Measurements from ENCODE around the gene RASSF8. TPM values are rescaled to one million over a fixed set of nuclear protein-coding genes. Genes with fewer than 3 reads are reported as not detected.

Gene RASSF8
- total and polyA plus RNA-seq, 2 donors = 20.9 to 63.1 TPM

DNA sequence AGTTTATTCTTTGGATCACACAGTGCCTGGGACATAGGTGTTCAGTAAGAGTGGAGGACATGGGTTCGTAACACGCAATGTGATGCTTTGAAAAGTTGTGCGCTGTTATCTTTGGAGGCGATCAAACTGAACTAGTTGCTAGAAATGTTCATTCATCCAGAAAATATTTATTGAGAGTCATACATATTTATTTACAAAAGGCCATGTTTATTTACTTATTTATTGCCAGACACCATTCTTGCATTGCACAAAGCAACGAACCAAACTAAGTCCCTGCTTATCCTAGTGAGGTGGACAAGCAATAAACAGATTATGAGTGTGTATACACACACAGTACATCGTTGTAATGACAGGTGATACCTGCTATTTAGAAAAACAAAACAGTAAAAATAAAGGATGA, 153.8 kb downstream of the RASSF8 start:
- Histone ChIP-seq H3K4me3 (ENCODE audit: low read depth, low read length) (no peak overlapping the region), H3K27ac (ENCODE audit: low read depth) (no peak overlapping the region), H3K4me1 (ENCODE audit: insufficient read depth) (no peaks in the 10 kb centered on the region), H3K36me3 (ENCODE audit: insufficient read depth) (no peaks in the 10 kb centered on the region)
- DNase-seq (ENCODE audit: extremely low spot score) = no peak
- 77% methylated on average over 6 of the region's 6 CpGs for WGBS

DNA sequence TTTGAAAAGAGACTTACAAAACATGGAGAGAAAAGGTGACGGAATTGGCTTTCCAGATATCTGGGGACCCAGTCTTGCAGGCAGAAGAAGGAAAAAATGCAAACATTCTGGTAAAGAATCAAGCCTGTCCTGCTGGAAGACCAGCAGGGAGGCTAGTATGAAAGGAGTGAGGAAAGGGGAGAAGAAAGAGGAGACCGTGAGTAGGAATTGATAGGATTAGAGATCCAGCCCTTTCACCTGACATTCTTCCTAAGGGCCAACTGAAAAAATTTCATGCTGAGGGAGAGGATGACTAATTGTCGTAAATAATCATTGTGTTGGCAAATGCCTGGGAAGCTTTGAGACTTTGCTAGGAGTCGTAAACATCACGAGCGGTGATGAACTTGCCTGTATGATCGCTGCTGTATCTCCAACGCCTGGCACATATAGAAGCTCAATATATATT, 154.2 kb downstream of the RASSF8 start:
- WGBS = 80% methylated on average over 8 of the region's 8 CpGs

GRCh38 chr12:26113181-26113654, 154.7 kb downstream of the RASSF8 start:
- 35% methylated on average over 6 of the region's 6 CpGs for WGBS
- no peak overlapping the region for H3K27ac ChIP-seq (ENCODE audit: low read depth)
- no peaks in the 10 kb centered on the region for H3K4me1 ChIP-seq (ENCODE audit: insufficient read depth)
- no peaks in the 10 kb centered on the region for H3K36me3 ChIP-seq (ENCODE audit: insufficient read depth)
- DNase-seq (ENCODE audit: extremely low spot score) = no peak
- no peak overlapping the region for H3K4me3 ChIP-seq (ENCODE audit: low read depth, low read length)

More for the DNA sequence above, 154.2 kb downstream of the RASSF8 start:
- H3K4me3 ChIP-seq (ENCODE audit: low read depth, low read length) = no peak overlapping the region
- H3K27ac ChIP-seq (ENCODE audit: low read depth) = no peak overlapping the region
- no peaks in the 10 kb centered on the region for H3K4me1 ChIP-seq (ENCODE audit: insufficient read depth)
- DNase-seq (ENCODE audit: extremely low spot score) = no peak
- H3K36me3 ChIP-seq (ENCODE audit: insufficient read depth) = no peaks in the 10 kb centered on the region

DNA sequence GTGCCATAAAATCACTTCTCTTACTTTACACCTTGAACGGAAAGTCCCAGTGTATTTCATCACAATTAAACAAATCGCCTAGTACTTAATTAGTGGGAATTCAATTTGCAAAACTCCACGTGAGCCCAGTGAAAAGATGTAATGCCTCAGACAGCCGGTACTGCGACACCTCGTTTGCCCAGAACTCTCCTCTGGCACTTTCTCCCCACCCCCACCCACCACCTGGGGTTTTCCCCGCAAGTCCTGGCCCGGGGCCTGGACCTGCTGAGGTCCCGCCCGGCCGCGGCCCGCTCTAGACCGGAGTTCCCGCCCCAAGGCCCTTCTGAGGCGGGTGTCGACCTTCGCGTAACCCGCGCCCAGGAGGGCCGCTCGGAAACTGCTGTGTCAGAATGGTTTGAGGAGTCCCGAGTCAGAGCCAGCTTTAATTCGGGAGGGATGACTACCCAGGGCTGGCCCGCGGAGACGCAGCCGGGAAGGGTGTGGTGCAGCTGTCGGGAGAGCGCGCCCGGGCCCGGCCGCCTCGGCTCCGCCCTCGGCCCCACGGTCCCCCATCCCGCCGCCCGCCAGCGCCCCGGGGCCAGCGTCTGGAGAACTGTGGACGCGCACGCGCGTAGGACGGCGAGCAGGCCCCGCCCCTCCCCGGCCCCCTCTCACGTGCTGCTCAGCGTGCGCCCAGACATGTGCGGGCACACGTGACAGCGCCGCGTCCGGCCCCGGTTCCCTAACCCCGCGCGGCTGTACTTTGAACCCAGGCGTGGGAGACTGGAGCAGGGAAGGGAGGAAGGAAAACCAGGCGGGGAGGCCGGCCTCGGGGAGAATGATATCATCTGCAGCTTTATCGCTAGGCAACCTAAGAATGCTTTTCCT, 155.6 kb downstream of the RASSF8 start:
- WGBS = 1% methylated on average over 72 of the region's 72 CpGs
- no peak for DNase-seq (ENCODE audit: extremely low spot score)
- Histone ChIP-seq H3K36me3 (ENCODE audit: insufficient read depth) (no peaks in the 10 kb centered on the region), H3K4me3 (ENCODE audit: low read depth, low read length) (peak overlapping the region; percentile 28), H3K27ac (ENCODE audit: low read depth) (peak overlapping the region; percentile 95), H3K4me1 (ENCODE audit: insufficient read depth) (no peaks in the 10 kb centered on the region)

DNA sequence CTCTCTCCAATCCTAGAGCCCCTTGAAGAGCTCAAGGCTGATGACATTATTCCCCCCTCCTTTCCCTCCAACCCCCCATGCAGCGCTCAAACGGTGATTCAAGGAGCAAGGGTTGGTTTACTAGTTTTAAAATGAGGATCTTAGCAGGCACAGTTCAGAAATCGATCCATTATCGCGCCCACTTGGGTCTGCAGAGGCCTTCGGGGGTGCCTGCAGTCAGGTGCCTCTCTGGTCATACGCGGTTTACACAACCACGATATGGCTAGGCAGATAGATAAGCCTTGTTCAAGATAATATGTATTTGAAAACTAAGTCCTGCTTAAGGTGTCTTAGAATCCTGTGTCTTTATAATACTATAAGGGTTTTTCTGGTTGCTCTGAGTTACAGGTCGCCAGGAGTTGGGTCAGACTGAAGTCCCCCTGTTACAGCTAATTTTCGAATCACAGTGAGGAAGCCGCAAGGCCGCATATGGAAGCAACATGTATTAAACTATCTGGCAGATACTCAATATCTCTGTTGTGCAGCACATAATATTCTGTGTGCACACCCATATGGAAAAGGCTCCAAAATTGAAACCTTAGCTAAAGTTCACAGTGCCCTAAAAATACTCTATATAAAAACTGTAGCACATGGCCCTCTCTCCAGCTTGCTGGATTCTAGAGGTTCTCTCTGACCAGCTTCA, 156.4 kb downstream of the RASSF8 start:
- DNase-seq (ENCODE audit: extremely low spot score) = no peak
- no peaks in the 10 kb centered on the region for H3K4me1 ChIP-seq (ENCODE audit: insufficient read depth)
- WGBS = 32% methylated on average over 13 of the region's 13 CpGs
- no peaks in the 10 kb centered on the region for H3K36me3 ChIP-seq (ENCODE audit: insufficient read depth)
- H3K27ac ChIP-seq (ENCODE audit: low read depth) = peak overlapping the region; percentile 73
- H3K4me3 ChIP-seq (ENCODE audit: low read depth, low read length) = peak overlapping the region; percentile 28

DNA sequence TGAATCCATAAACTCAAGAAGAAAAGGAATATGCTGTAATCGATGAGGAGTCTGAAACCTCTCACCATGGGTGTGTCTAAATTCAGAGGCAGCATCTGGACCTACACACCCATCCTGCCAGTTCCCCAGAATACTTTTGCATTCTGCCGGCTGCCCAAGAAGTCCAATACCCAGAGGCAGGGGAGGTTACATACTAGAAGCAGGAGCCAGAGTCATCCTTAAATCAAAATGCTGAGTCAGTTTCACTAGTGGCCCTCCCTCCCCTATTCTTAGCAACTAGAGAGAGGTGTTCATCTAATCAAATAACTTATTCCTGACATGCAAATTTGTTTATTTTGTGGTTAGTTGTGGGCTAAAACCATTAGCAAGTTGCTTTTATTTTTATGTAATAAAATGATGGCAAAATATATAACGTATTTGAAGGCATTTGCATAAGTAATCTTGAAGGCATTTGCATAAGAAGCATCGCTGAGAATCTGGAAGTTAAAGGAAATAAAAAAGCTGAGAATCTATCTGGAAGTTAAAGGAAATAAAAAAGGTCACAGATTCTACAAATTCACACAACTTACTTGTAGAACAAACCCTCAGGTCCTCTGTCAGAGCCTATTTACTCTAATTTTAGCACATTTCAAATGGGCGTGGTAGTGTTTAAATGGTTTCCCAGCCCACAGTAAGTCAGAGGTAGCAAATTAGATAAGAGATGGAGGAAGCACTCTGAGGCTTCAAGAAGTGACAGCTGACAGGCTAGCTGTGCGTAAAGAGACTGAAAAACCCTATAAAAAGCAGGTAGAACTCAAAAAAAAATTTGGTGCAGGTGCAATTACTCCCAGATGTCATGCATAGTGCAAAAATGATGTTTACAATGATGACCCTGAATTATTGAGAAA, 158.6 kb downstream of the RASSF8 start:
- no peak overlapping the region for H3K27ac ChIP-seq (ENCODE audit: low read depth)
- DNase-seq (ENCODE audit: extremely low spot score) = no peak
- H3K4me3 ChIP-seq (ENCODE audit: low read depth, low read length) = no peak overlapping the region
- no peaks in the 10 kb centered on the region for H3K36me3 ChIP-seq (ENCODE audit: insufficient read depth)
- H3K4me1 ChIP-seq (ENCODE audit: insufficient read depth) = no peaks in the 10 kb centered on the region
- 69% methylated on average over 6 of the region's 6 CpGs for WGBS

GRCh38 chr12:26118308-26118707, 159.8 kb downstream of the RASSF8 start:
- no peak for DNase-seq (ENCODE audit: extremely low spot score)
- no peaks in the 10 kb centered on the region for H3K36me3 ChIP-seq (ENCODE audit: insufficient read depth)
- H3K27ac ChIP-seq (ENCODE audit: low read depth) = no peak overlapping the region
- H3K4me1 ChIP-seq (ENCODE audit: insufficient read depth) = no peaks in the 10 kb centered on the region
- H3K4me3 ChIP-seq (ENCODE audit: low read depth, low read length) = no peak overlapping the region
- 87% methylated on average over 4 of the region's 4 CpGs for WGBS

DNA sequence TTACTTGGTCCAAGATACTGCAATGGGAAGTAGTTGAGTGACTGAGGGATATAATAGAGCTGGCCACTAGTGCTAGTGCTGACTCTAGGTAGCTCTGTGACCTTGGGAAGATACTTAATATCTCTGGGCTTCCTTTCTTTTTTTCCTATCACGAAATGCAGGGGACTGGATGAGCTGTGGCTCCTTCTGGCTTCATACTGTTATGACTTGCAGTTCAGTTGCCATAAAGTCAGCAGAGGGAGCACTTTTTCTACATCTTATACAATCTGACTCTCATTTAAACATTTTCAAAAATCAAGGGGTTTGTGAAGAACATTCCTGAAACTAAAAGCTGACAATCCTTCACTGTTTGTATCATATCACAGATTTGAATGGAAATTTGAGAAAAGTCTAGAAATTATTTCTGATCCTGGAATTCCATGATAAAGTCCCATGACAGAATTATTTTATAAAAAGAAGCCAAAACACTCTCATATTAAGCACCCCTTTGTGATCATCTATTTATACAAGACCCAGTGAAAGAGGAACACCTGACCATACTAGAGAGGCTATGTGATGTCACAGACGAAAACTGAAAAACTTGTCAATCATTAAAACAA, 161.0 kb downstream of the RASSF8 start:
- no peaks in the 10 kb centered on the region for H3K36me3 ChIP-seq (ENCODE audit: insufficient read depth)
- no peak overlapping the region for H3K4me3 ChIP-seq (ENCODE audit: low read depth, low read length)
- no peak for DNase-seq (ENCODE audit: extremely low spot score)
- WGBS = 26% methylated on average over 2 of the region's 2 CpGs
- no peak overlapping the region for H3K27ac ChIP-seq (ENCODE audit: low read depth)
- H3K4me1 ChIP-seq (ENCODE audit: insufficient read depth) = no peaks in the 10 kb centered on the region

DNA sequence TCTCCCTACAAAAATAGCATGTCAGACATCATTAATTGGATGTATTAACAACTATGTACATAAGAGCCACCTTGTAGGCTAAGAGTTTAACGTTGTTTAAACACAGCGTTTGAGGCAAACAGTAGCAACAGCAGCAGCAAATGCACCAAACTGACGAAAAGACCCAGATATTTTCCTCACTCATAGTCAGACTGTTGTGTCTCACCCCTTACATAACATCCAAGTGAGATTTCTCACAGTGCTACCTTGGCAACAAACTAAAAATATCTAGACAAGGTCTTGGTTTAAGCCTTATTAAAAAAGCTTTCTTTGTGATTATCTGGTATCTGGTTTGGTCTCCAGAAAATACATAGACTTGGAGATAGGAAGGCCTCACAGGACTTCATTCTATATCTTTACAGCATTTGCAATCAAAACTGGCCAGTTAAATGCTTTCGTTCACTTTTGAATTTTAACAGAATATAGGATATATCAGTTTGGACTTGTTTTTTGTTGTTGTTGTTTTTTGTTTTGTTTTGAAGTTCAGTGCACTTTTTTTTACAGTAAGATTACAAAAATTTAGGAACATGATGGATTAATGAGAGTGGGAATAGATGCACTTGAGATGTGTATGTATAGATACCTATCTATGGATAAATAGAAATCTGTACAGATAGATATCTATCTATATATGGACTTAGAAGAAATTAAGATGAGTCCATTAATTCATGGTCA, 162.2 kb downstream of the RASSF8 start:
- Histone ChIP-seq H3K4me3 (ENCODE audit: low read depth, low read length) (no peak overlapping the region), H3K27ac (ENCODE audit: low read depth) (no peak overlapping the region), H3K36me3 (ENCODE audit: insufficient read depth) (no peaks in the 10 kb centered on the region), H3K4me1 (ENCODE audit: insufficient read depth) (no peaks in the 10 kb centered on the region)
- no peak for DNase-seq (ENCODE audit: extremely low spot score)
- 80% methylated on average over 4 of the region's 4 CpGs for WGBS

- DNase-seq (ENCODE audit: extremely low spot score) = no peak
- no peaks in the 10 kb centered on the region for H3K4me1 ChIP-seq (ENCODE audit: insufficient read depth)
- H3K27ac ChIP-seq (ENCODE audit: low read depth) = peak overlapping the region; percentile 98
- 48% methylated on average over 15 of the region's 15 CpGs for WGBS
- no peaks in the 10 kb centered on the region for H3K36me3 ChIP-seq (ENCODE audit: insufficient read depth)
- H3K4me3 ChIP-seq (ENCODE audit: low read depth, low read length) = peak overlapping the region; percentile 93
These were observed 163.0 kb downstream of the RASSF8 start for GRCh38 chr12:26121323-26122060.

GRCh38 chr12:26122061-26122680, 163.7 kb downstream of the RASSF8 start:
- Histone ChIP-seq H3K4me1 (ENCODE audit: insufficient read depth) (no peaks in the 10 kb centered on the region), H3K27ac (ENCODE audit: low read depth) (peak overlapping the region; percentile 98), H3K36me3 (ENCODE audit: insufficient read depth) (no peaks in the 10 kb centered on the region), H3K4me3 (ENCODE audit: low read depth, low read length) (peak overlapping the region; percentile 93)
- no peak for DNase-seq (ENCODE audit: extremely low spot score)
- under 1% methylated on average over 88 of the region's 88 CpGs for WGBS

Measured in urinary bladder (tissue), 4 donors.